Measurements from ENCODE around the gene CEP128.

DNA sequence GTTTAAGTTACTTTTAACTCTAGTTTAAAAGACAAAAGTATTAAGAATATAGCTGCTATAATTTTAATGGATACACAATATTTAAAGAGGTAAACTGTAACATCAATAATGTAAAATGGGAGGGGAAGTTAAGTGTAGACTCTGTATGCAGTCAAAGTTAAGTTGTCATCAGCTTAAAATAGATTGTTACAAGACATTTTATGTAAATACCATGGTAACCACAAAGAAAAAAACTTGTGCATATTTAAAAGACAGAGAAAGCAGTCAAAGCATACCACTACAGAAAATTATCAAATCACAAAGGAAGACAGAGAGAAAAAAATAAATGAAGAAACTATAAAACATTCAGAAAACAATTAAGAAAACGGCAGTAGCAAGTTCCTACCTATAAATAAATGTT lies 73.3 kb downstream of the CEP128 start:
- TF ChIP-seq EZH2 (IDR thresholded peaks at IDR 0.05) (no peak), POLR2AphosphoS5 (IDR thresholded peaks at IDR 0.05; ENCODE audit: borderline replicate concordance, low read depth, low read length) (no peak), FOXP2 (optimal IDR thresholded peaks at IDR 0.05; ENCODE audit: control extremely low read depth, extremely low read length, insufficient read depth) (no peak)
